HG02885 (cell line): ENCODE data around the gene UBXN4.
A peak's percentile ranks its signal among the peaks of the same experiment; 100 is the strongest.
"Not testable (repeated sequence)": the region's sequence is repeated elsewhere in the genome, so short reads cannot be mapped to it uniquely, and the experiment has no call there.

Experiments used
- ATAC-seq: cut with Tn5 transposase; IDR thresholded peaks from one replicate; pipeline ENCODE4 v1.9.1; 2021; ENCODE audit warnings: mild to moderate bottlenecking; ENCODE audit not compliant: unreplicated experiment, poor library complexity

Gene UBXN4

DNA sequence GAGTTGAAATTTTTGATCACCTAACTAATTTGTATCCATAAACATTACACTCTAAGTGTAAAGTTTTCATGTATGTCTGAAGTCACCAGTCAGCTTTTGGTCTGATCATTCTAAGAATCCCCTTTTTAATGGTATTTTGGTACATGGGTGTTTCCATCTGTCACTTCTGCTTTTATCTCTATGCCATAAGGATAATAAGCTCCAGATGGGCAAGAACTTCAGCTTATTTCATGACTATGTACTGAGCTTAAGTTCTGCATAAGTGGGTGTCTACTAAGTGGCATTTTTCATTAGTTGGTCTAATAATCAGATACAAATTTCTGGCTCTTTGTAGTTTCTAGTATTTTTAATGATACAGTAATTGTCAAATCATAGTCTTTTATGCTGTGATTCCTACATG lies 20.4 kb downstream of the UBXN4 start:
- ATAC-seq: no peak

DNA sequence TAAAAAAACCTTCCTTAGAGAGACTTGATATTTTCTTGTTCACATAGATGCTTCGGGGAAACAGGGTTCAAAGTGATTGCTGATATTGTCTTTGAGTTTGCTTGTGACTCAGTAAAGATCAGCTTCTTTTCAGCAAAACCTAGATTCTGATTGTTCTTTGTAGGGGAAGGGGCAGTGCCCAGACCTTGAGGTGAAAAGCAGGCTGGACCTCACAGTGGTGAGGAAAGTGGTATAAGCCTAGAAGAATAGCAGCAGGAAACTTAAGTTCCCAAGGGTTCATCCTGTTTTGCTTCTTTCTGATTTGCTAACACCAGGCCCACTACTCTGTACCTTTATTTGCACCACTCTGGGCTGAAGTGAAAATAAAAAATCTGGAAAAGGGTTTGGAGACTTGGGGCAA lies 20.9 kb downstream of the UBXN4 start:
- ATAC-seq: no peak

DNA sequence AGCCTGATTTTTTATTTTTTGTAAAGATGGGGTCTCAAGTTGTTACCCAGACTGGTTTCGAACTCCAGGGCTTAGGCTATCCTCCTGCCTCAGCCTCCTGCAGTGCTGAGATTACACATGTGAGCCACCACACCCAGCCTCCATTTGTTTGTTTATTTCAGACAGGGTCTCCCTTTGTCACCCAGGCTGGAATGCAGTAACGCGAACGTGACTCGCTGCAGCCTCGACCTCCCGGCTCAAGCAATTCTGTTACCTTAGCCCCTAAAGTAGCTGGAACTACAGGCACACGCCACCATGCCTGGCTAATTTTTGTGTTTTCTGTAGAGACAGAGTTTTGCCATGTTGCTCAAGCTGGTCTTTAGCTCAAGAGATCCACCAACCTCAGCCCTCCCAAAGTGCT lies 27.2 kb downstream of the UBXN4 start:
- no peak for ATAC-seq

DNA sequence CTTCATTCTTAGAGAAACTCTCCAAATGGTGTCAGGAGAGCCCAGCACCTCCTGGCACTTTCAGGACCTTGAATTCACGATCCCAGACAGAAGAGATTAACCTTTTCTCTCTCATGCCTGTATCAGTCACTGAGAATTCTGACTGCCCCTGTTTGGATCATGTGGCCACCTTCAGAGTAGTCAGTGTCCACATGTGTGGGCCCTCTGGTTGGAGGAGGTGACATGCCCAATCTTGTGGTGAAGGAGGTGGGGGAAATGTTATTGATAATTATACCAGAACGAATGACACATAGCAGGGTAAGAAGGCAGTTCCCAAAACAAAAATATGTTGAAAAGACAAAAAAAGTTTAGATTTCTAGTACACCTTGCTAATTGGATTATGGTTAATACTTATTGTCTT lies 31.7 kb downstream of the UBXN4 start:
- ATAC-seq: no peak

DNA sequence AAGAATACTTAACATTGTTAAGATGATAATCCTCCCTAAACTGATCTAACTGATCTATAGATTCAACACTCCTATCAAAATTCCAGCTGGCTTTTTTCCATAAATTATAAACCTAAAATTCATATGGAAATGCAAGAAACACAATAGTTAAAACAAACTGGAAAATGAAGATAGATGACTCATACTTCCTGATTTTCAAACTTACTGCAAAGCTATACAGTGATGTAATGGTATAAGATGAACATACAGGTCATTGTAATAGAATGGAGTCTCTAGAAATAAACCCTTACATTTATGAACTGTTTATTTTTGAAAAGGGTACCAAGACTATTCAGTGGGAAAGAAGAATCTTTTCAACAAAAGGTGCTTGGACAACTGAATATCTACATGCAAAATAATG lies 32.3 kb downstream of the UBXN4 start:
- ATAC-seq: no peak

DNA sequence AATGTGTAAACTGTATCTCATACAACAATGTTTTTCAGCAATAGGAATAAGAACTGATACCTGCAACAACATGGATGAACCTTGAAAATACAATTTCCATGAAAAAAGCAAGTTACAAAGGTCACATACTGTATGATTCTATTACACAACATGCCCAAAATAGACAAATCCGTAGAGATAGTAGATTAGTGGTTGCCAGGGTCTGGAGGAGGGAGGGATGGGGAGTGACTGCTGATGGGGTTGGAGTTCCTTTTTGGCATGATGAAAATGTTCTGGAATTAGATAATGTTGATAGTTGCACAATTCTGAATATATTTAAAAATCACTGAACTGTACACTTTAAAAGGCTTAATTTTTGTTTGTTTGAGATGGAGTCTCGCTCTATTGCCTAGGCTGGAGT lies 33.8 kb downstream of the UBXN4 start:
- ATAC-seq: no peak

DNA sequence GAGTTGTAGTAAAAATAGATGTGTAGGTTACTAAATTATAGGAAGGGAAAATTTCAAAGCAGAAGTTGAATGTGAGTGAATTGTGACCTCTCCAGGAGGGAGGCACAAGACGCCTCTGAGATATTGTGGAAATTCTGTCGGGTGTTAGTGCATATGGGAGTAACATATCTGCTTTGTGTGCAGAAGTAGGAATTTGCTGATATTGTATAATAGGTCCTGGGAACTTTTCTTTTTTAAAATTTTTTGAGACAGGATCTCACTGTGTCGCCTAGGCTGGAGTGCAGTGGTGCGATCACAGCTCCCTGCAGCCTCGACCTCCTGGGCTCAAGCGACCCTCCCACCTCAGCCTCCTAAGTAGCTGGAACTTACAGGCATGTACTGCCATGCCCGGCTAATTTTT lies 34.7 kb downstream of the UBXN4 start:
- ATAC-seq: no peak

DNA sequence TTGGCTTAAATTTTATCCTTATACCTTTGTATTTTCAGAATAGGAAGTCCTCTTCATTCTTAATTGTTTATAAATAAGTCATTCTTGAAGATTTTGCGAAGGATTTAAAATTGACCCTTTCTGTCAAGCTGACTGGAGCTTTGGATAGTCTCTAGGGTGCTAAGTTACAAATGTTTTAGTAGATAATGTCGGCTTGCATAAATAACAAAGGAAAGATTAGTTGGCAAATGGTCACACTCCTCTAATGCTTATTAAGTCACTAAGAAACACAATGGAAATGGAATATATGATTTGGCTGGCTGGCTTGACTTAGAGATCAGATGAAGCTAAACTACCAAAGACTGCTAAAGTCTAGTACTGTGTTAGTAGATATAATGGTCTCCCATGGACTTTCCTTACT lies 40.6 kb downstream of the UBXN4 start:
- no peak for ATAC-seq

DNA sequence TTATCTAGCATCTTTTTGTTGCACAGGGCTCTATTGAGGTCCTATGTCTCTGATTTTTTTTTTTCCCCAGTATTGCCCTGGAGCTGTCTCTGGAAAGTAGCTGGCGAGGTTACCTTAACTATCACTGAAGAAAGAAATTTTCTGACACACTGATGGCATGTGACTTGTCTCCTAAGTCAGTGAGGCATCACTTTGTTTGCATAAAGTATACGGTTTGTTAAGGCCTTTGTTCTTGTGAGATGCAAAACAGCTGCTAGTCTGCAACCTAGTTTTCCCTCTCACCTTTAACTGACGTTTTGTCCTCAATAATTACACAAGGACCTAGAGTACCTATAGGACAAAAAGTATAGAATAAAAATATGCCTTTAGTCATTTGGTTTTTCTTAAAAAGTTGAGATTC lies 41.8 kb downstream of the UBXN4 start:
- ATAC-seq: no peak

DNA sequence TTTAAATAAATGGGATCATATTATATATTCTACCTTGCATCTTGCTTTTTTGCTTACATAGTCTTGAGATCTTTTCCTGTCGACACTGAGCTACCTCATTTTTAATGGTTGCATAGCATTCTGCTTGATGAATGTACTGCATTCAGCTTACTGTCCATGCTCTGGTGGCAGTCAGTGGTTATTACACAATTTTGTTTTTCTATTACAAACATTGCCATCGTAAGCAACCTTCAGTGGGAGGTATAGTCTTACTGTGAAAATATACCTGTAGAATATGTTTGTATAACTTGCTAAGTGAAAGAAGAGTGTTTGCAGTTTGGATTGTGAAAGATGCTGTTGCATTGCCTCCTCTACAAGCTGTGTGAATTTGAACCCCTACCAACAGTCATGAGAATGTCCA lies 43.4 kb downstream of the UBXN4 start:
- ATAC-seq: no peak

DNA sequence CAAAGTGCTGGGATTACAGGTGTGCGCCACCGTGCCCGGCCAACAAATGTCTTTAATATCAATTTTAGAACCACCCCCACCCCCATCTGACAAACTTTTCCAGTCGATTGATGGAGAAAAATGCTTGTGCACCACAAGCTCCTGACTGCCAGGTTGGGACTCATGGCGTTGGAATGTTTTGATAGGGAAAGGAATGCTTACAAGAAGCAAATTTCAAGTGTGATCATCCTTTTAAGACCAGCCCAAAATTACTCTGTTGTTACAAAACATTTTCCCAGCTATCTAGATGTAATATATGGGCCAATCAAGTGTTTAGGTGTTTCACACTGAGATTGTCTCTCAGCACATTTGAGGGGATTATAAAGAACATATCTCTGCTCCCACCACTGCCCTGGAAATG lies 45.2 kb downstream of the UBXN4 start:
- ATAC-seq: no peak

DNA sequence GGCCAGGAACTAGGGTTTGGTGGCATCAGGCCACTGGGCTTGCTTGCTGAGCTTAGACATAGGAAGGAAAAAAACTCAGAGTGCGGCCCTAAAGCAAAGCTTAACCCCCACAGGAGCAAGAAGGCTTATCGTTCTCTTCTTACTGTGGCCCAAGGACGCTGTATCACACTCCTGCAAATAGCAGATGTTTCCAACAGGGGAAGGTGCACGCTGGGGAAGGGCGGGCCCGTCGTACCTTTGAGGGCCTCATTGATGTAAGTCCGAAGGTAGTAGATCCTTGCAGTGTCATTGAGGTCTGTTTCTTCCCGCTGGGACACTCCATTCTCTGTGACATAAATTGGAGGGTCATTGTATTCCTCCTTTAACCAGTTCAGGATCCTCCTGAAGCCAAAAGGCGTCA lies 48.8 kb downstream of the UBXN4 start:
- ATAC-seq: no peak

DNA sequence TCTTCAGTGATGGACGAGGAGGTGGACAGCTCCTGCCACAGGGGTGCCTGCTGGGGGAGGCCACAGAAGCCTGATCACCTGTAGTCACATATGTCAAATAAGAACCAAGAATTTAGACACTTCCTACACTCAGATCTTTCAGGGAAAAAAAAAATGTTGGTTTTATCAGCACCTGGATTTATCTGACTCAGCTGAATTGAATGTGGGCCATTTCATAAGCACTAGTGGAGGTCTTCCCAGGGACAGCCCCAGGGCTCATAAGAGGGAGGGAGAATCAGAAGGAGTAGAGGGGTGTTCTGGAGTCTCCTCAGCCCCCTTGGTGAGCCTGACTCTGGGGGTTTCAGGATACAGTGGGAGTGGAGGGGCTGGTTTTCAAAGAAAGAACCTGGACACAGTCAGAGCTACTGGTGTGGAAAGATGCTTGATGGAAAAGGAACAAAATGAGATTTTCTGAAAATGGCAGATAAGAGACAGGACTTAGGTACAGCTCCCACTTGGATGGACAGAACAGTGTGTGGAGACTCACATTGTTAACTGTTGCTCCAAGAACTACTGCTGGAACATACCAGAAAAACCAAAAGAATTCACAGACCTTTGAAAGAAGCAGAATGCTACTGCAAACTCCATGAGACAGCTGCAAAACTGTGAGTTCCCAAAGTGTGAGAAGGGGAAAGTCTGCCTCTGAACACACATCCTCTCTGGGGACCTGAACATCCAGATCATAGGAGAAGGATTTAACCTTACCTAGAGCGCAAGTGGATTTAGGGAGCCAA lies 49.9 kb downstream of the UBXN4 start:
- ATAC-seq: no peak

DNA sequence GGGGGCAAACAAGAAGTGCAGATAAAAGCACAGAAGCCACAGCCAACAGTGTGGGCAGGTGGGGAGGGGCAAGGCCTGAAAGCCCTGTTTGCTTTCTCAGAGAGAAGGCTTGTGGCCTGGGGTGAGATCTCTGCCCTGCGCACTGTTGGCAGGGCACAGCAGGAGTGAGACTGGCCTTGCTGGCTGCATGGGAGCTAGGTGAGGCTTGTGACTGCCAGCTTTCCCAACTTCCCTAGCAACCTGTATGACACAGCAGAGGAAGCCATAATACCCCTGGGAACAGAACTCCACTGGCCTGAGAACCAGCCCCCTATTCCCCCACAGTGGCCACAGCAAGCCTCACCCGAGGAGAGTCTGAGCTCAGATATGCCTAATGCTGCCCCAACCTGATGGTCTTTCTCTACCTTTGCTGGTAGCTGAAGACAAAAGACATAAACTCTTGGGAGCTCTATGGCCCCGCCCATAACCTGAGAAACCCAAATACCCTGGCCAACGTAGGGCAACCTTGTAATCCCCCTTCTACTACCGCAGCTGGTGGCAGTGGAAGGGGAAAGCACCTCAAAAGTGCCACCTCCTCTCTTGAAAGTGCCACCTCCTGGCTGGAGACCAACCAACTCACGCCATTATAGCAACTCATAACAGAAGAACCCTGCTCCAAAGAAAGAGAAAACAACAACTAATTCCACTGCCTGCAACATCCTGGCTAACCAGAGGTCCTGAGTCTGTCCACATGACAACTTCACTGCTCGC lies 50.9 kb downstream of the UBXN4 start:
- ATAC-seq: no peak

DNA sequence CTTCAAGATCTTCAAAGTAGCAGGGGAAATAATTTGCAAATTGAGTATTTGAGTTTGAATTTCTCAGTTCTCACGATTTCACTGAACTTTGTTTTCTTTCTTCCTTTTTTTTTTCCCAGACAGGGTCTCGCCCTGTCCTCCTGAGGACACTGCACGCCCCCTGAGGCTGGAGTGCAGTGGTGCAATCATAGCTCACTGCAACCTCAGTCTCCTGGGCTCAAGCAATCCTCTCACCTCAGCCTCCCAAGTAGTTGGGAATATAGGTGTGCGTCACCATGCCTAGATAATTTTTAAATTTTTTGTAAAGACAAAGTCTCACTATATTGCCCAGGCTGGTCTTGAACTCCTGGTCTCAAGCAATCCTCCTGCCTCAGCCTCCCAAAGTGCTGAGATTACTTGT lies 54.0 kb downstream of the UBXN4 start:
- not testable (repeated sequence) for ATAC-seq

DNA sequence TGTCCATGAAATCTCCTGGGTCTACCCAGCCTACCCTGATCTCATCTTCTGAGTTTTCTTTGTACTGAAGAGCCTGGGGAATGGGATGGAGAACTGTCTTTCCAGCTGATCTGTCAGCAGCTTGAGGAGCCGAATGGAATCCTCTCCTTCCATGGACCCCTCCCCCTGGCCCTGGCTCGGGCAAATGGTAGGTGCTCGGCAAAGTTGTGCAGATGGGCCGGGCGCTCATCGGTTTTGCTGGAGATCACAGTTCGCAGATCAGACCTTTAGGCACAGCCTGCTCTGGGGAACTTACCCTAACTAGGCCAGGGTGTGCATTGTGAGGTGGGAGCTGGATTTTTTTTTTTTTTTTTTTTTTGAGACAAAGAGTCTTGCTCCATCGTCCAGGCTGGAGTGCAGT lies 55.0 kb downstream of the UBXN4 start:
- no peak for ATAC-seq

DNA sequence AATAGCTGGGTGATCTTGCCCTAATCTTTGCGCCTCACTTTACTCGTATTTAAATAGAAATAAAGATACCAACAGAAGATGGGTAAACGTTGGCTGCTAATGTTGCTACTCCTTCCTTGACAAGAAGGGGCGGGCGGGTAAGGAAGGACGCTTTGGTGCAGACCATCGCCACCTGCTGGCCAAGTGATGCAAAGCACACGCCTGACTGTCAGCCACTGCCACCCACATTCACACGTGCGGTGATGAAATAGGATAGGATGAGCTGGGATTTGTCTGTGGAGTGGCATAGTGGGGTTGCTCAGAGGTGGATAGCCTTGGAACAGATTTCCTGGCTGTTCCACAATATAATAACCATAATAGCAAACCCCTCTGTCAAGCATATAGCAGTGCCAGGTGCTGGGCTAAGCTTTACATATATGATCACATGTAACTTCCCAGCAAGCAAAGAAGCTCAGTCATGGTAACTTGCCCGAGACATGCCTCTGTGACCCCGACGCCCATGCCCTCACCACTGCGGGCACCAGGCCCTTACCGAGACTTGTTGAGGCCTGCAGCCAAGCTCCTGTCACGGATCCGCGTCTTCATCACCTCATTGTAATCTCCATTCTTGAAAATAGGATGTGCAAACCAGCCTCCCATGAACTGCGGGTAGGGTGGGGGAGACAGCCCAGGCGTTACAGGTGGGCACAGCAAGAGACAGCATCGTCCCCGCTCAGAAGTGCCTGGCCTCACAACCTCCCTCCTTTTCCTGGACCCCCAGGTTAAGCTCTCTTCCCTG lies 56.0 kb downstream of the UBXN4 start:
- ATAC-seq: peak; percentile 85

DNA sequence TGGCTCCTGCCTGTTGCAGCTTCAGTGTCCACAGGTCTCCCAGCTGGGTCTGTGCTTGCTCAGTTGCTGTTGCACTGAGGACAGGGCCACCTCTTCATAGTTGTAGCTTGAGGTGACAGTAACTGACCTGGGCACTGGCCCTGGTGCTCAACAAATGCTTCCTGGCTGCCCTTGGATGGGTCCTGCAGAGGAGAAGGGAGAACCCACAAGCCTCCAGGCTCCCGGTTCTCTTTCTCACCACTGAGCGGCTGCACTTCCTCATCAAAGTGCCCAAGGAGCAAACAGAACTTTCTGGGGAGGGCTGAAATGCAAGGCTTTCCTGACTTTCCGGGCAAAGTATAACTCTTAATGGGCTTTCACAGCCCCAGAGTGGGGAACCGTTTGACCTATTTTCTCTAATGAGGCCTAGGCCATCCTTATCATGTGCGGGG lies 56.6 kb downstream of the UBXN4 start:
- no peak for ATAC-seq

DNA sequence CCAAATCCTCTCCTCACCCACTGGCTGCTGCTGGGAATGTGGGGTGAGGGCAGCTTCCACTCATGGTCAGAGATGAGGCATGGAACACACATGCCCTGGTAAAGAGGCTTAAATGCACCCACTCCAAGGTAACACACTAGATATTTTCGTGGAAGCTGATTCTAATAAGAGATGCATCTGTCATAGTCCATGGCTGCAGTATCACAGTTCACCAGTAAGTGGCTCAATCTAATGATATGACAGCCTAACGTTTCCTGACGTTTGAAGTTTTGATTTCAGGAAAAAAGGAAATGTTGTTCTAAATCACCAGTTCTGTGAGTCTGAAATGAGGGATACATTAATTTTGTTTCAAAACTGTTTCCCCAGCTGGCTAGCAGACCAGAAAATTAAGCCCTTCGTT lies 57.1 kb downstream of the UBXN4 start:
- no peak for ATAC-seq

DNA sequence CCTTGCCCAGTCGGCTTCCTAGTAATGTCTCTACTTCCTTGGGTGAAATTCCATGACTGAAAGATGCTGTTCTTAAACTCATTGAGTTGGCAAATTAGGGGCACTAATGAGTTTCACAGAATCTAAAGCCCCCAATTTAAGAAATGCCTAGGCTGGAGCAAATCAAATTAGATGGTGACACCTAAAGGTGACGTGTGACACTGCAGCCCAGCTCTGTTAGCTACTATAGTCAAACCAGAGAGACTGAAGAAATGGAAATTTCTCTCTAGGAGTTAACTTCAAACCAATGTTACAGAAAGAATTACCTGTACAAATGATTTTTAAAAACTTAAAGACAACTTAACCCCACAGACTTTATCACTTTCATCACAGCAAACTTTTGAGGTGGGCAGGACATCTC lies 58.1 kb downstream of the UBXN4 start:
- no peak for ATAC-seq
